T-helper 2 cell treated with Interferon-gamma antibody and Interleukin-4, amounts not matched to agents 100 ng/mL and 5 ng/mL, for 36 hours (primary cell): ENCODE measurements around the gene CLEC5A. TPM values are rescaled to one million over a fixed set of nuclear protein-coding genes. Genes with fewer than 3 reads are reported as not detected.
"Not testable (repeated sequence)": the region's sequence is repeated elsewhere in the genome, so short reads cannot be mapped to it uniquely, and the experiment has no call there.

ENCODE experiments used
- intact Hi-C: fragments of 100-400 bp; cut with micrococcal nuclease; formaldehyde crosslinking; loops from one replicate; pipeline ENCODE4 v1.15.1; 2023
- total RNA-seq: library from RNA; stranded (reverse); gene quantifications from 2 replicates; pipeline ENCODE4 v1.2.3, GENCODE V29; 2022

CLEC5A gene
- total RNA-seq, 1 donor from 2014 or later: not detected

- intact Hi-C loops: no loop called here
Observed at GRCh38 chr7:141949451-141949850, 2.7 kb upstream of the CLEC5A start.

GRCh38 chr7:141949021-141949420, 2.2 kb upstream of the CLEC5A start:
- intact Hi-C loops: no loop called here

GRCh38 chr7:141945356-141945755, 1.4 kb downstream of the CLEC5A start:
- intact Hi-C loops: no loop called here

- intact Hi-C loops: no loop called here
Observed at GRCh38 chr7:141944811-141945210, 2.0 kb downstream of the CLEC5A start.

GRCh38 chr7:141943846-141944245, 2.9 kb downstream of the CLEC5A start:
- intact Hi-C loops: no loop called here

- intact Hi-C loops: no loop called here
Observed at GRCh38 chr7:141941075-141941474, 5.7 kb downstream of the CLEC5A start.

- intact Hi-C loops: no loop called here
Observed at GRCh38 chr7:141930211-141930610, 16.6 kb downstream of the CLEC5A start.

GRCh38 chr7:141928845-141929195, 18.0 kb downstream of the CLEC5A start:
- intact Hi-C loops: no loop called here

GRCh38 chr7:141928146-141928844, 18.5 kb downstream of the CLEC5A start:
- intact Hi-C loops: no loop called here

- intact Hi-C loops: no loop called here
Observed at GRCh38 chr7:141920281-141920680, 26.5 kb downstream of the CLEC5A start.

GRCh38 chr7:141916099-141916498, 30.7 kb downstream of the CLEC5A start, which contains the start of gene OR9A4:
OR9A4 (plus strand) TSS chr7:141916399; CDS start chr7:141918876, 2,477 bp downstream.
- intact Hi-C loops: no loop called here

- intact Hi-C loops: no loop called here
Observed at GRCh38 chr7:141915565-141915964, 31.2 kb downstream of the CLEC5A start.

- intact Hi-C loops: no loop called here
Observed at GRCh38 chr7:141911391-141911790, 35.4 kb downstream of the CLEC5A start.

GRCh38 chr7:141906285-141906684, 40.5 kb downstream of the CLEC5A start:
- intact Hi-C loops: no loop called here

- intact Hi-C loops: not testable (repeated sequence)
Observed at GRCh38 chr7:141899366-141899765, 47.4 kb downstream of the CLEC5A start.

- intact Hi-C loops: no loop called here
Observed at GRCh38 chr7:141891336-141891735, 55.4 kb downstream of the CLEC5A start.

- intact Hi-C loops: no loop called here
Observed at GRCh38 chr7:141889321-141889720, 57.5 kb downstream of the CLEC5A start.

- intact Hi-C loops: no loop called here
Observed at GRCh38 chr7:141884539-141885225, 62.1 kb downstream of the CLEC5A start.

- intact Hi-C loops: no loop called here
Observed at GRCh38 chr7:141880960-141881359, 65.8 kb downstream of the CLEC5A start.

GRCh38 chr7:141877365-141877764, 69.4 kb downstream of the CLEC5A start:
- intact Hi-C loops: no loop called here
